ENCODE measurements around the gene GALM. TPM values are rescaled to one million over a fixed set of nuclear protein-coding genes. Genes with fewer than 3 reads are reported as not detected.
A peak's percentile ranks its signal among the peaks of the same experiment; 100 is the strongest.

GALM gene
- total and polyA plus RNA-seq, 2 experiments from 2014 or later, result 52.6 to 59.4 TPM

DNA sequence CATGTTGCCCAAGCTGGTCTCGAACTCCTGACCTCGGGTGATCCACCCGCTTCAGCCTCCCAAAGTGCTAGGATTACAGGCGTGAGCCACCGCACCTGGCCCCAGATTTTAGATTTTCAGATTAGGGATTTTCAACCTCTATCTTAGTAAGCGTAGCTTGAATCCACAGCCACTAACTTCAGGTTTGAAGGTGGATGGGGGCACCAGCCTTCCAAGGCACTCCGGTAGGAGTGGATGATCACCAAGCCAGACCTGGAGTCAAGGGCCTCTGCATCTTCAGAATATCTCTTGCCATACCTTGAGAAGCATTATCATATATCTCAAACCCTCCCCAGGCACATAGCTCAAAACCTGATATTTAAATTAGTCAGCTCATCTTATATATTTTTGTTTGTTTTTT lies 17.9 kb downstream of the GALM start:
- 91% methylated on average over 7 of the region's 7 CpGs for WGBS (ENCODE audit: low lambda C conversion rate, missing lambda C conversion rate)
- DNase-seq (ENCODE audit: low spot score), result no peak
- no peaks in the 10 kb centered on the region for H3K9me2 ChIP-seq (replicated peaks; ENCODE audit: insufficient read depth)
- no peaks in the 10 kb centered on the region for H3K9me3 ChIP-seq (ENCODE audit: low read depth)
- no peaks in the 10 kb centered on the region for H3K36me3 ChIP-seq (replicated peaks; ENCODE audit: insufficient read depth, low read depth)
- no peak overlapping the region for H3K27ac ChIP-seq
- H3K4me1 ChIP-seq (ENCODE audit: insufficient read depth), result peaks cover 4% of the 10 kb centered on the region
- TF ChIP-seq EZH2 (IDR thresholded peaks at IDR 0.05; ENCODE audit: borderline replicate concordance), result no peak
- TF ChIP-seq EZH2phosphoT487 (IDR thresholded peaks at IDR 0.05; ENCODE audit: low read depth, severe bottlenecking, unreplicated experiment), result no peak
- TF ChIP-seq CTCF (IDR thresholded peaks at IDR 0.05; ENCODE audit: poor library complexity), result no peak
- H3K4me2 ChIP-seq, result no peak overlapping the region
- H4K20me1 ChIP-seq (ENCODE audit: insufficient read depth, poor library complexity, severe bottlenecking), result no peaks in the 10 kb centered on the region
- H2AFZ ChIP-seq, result no peak overlapping the region
- H3K27me3 ChIP-seq, result no peaks in the 10 kb centered on the region
- H3K79me2 ChIP-seq, result no peaks in the 10 kb centered on the region
- no peak overlapping the region for H3K4me3 ChIP-seq

- TF ChIP-seq EZH2phosphoT487 (IDR thresholded peaks at IDR 0.05; ENCODE audit: low read depth, severe bottlenecking, unreplicated experiment), result no peak
- no peak for TF ChIP-seq EZH2 (IDR thresholded peaks at IDR 0.05; ENCODE audit: borderline replicate concordance)
- no peak for TF ChIP-seq CTCF (IDR thresholded peaks at IDR 0.05; ENCODE audit: poor library complexity)
- Histone ChIP-seq H3K4me3 (no peak overlapping the region), H3K4me2 (no peak overlapping the region), H3K36me3 (replicated peaks; ENCODE audit: insufficient read depth, low read depth) (no peaks in the 10 kb centered on the region), H3K79me2 (no peaks in the 10 kb centered on the region), H3K27me3 (no peaks in the 10 kb centered on the region), H3K27ac (no peak overlapping the region), H2AFZ (no peak overlapping the region), H3K9me2 (replicated peaks; ENCODE audit: insufficient read depth) (no peaks in the 10 kb centered on the region), H3K4me1 (ENCODE audit: insufficient read depth) (peaks cover 5% of the 10 kb centered on the region), H3K9me3 (ENCODE audit: low read depth) (no peaks in the 10 kb centered on the region), H4K20me1 (ENCODE audit: insufficient read depth, poor library complexity, severe bottlenecking) (no peaks in the 10 kb centered on the region)
- DNase-seq (ENCODE audit: low spot score), result no peak
- 88% methylated on average over 3 of the region's 3 CpGs for WGBS (ENCODE audit: low lambda C conversion rate, missing lambda C conversion rate)
These were observed 19.3 kb downstream of the GALM start for GRCh38 chr2:38685116-38685735.

DNA sequence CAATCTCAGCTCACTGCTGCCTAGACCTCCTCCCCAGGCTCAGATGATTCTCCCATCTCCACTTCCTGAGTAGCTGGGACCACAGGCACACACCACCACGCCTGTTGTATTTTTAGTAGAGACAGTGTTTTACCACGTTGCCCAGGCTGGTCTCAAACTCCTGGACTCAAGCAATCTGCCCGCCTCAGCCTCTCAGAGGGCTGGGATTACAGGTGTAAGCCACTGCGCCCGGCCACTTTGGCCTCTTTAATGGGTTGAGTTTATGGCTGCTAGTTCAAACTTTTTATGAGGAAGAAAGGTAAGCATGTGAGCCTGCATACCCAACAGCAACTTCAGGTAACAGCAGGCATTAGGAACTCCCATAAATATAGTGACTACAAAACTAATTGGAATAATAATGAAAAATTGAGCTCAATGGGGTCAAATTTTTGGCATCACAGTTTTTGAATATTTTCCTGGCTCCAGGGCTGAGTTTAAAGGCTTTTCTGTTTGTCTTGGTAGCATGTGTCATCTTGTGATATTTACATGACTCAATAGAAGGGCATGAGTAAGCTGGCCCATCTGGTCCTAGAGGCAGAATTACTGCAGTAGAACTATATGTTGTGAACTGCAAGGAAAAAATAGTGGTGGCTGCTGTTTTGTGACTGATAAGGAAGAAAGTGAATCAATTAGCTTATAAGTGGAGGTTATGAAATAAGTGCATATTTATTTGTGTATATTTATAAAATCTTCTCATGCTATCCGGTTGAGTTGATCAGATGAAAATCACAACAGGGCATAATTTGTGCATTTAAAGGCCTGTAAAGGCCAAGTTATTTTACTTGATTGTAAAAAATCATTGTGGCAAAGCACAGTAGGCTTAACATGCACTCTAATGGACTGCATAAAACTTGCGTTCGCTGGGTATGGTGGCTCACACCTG lies 24.8 kb downstream of the GALM start:
- Histone ChIP-seq H3K4me1 (ENCODE audit: insufficient read depth) (peaks cover 12% of the 10 kb centered on the region), H3K9me3 (ENCODE audit: low read depth) (no peaks in the 10 kb centered on the region), H3K9me2 (replicated peaks; ENCODE audit: insufficient read depth) (no peaks in the 10 kb centered on the region), H3K4me3 (no peak overlapping the region), H3K79me2 (no peaks in the 10 kb centered on the region), H3K4me2 (no peak overlapping the region), H3K36me3 (replicated peaks; ENCODE audit: insufficient read depth, low read depth) (no peaks in the 10 kb centered on the region), H4K20me1 (ENCODE audit: insufficient read depth, poor library complexity, severe bottlenecking) (no peaks in the 10 kb centered on the region), H3K27ac (peak overlapping the region; percentile 82), H3K27me3 (no peaks in the 10 kb centered on the region), H2AFZ (no peak overlapping the region)
- peak; percentile 71 for DNase-seq (ENCODE audit: low spot score)
- WGBS (ENCODE audit: low lambda C conversion rate, missing lambda C conversion rate), result 80% methylated on average over 8 of the region's 8 CpGs
- no peak for TF ChIP-seq EZH2 (IDR thresholded peaks at IDR 0.05; ENCODE audit: borderline replicate concordance)
- TF ChIP-seq EZH2phosphoT487 (IDR thresholded peaks at IDR 0.05; ENCODE audit: low read depth, severe bottlenecking, unreplicated experiment), result no peak
- no peak for TF ChIP-seq CTCF (IDR thresholded peaks at IDR 0.05; ENCODE audit: poor library complexity)

All from hepatocyte (in vitro differentiated cells).